Activated gamma-delta T cell treated with Interleukin-2 at 50 U/mL for 16 hours (primary cell): ENCODE results near the gene SRGAP1.
"Not testable (repeated sequence)": the region's sequence is repeated elsewhere in the genome, so short reads cannot be mapped to it uniquely, and the experiment has no call there.

ENCODE experiments used
- DNase-seq: peaks from one replicate; pipeline ENCODE4 v3.0.0-alpha.2; 2020

The SRGAP1 gene

DNA sequence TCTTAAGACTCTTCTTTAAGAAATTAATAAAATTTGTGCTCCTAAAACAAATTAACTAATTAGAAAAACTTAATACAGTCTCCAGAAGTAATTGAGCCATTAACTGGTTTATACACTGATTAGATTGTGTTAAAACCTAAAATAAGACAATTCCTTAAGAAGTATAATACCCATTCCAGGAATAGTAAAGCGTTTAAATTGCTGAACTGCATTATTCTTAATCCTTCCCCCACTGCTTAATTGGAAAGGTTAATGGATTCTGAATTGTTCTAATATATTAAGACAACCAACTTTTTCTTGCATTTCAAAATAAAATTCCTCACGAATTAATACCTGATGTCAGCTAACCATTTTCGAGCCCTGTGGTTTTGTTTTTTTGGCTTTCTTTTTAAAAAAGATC is 249.2 kb downstream of the SRGAP1 start:
- DNase-seq: no peak

DNA sequence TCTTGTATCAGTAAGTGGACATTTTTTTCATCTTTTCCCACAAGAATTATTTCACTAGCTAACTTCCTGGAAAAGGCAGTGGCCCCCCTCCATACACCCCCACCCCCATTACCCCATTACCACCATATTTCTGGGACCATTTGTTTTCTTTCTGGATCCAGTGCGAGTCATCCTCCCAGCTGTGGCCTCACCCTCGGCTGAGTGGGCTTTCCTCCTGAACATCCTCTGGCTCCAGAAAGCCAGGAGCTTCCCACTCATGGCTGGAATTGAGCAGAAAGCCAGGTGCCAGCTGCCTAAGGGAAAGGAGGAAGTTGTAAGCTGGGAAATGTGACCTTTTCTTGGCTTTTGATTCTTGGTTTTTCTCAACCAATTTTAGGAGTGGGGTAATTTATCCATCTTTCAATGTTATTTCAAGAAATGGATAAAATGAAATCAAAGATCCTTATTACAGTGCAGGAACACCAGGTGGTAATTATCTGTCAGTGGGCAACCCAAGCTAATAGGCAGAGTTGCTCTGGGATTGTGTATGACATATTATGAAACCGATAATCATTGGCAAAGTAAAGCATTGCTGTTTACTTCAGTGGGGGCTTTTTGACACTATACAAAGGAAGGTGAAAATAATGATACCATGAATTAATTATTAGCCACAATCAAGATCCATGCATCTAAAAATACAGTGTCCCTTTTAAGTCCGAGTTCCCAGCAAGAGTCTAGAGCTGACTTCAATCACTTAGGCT is 253.0 kb downstream of the SRGAP1 start:
- no peak for DNase-seq

DNA sequence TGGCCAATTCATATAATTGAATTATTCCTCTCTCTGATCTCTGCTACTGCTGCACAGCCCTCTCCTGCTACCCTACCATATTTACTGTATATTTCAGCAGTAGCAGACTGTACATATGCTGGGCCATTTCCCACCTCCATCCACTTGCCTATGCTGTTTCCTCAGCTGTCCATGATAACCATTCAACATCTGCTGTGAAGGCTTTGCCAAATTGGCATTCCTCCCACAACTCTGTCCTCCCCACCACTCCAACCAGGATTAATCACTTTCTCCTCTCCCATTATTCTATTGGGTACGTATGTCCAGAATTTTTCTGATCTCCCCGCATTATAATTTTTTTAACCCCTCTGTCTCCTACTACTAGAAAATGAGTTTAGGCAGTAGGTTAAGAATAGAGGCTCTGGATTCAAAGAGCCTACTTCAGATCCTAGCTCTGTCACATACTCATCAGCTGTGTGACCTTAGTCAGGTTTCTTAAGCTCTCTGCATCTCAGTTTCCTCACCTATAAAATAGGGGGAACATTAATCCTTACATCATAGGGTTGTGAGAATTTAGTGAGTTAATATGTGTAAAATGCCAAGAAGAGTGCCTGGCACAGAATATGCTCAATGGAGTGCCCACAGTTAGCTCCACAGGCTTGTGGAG is 254.3 kb downstream of the SRGAP1 start:
- DNase-seq: no peak

GRCh38 chr12:64099397-64099796 is 254.9 kb downstream of the SRGAP1 start:
- DNase-seq: no peak

- no peak for DNase-seq
Observed at GRCh38 chr12:64102339-64102738, 257.8 kb downstream of the SRGAP1 start.

- DNase-seq: no peak
Observed at GRCh38 chr12:64103825-64104740, 259.6 kb downstream of the SRGAP1 start.

- DNase-seq: no peak
Observed at GRCh38 chr12:64105026-64105425, 260.5 kb downstream of the SRGAP1 start.

GRCh38 chr12:64107776-64108175 is 263.3 kb downstream of the SRGAP1 start:
- no peak for DNase-seq

DNA sequence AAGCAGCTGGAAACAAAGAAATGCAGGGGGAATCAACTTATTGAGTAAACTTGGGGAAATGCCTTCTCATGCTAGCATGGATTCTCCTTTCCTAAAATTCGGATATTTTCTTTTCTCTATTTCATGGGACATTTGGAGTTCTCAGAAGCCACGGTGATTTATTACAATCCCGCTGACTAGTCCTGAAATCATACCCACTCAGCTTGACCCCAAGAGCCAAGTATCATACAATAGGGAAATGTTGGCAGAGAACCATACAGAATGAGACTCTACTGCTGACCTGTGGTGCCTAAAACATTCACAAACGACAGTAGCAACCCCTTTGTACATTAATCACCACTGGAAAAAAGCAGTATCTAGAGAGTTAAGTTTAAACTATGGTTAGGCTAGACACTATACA is 265.2 kb downstream of the SRGAP1 start:
- no peak for DNase-seq

DNA sequence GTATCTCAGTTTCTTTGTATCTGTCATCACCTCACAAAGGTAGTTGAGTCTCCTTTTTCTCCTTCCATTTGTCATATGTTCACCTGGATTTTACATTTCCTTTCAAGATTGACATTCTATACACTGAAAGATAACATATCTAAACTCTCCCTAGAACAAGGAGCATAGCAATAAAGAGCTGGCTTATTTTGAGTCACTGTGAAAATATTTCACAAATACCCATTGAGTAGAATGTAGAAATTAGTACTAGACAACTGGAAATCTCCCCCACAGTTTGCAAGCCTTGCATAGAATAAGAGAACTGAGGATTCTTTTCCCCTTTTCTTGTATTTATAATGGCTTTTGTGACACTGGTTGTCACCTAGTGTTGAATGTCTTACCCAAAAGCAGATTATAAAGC is 266.4 kb downstream of the SRGAP1 start:
- no peak for DNase-seq

- no peak for DNase-seq
Observed at GRCh38 chr12:64116969-64117368, 272.5 kb downstream of the SRGAP1 start.

DNA sequence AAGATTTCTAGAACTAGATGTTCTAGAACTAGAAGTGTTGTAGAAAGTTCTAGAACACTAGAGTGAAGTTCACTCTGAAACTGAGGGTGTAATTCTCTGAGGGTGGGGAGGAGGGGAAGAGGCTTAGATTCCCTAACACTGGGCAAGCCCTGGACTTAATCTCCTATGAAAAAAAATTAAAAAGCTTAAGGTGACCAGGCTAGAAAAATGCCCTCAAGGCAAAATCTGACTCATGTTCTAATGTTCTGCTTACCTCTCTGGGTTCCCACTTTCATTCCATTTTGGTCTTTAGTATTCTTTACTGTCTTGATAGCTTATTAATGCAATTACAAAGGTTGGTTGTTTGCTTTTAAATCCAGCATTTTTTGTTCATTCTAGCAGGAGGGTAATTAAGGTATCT is 276.1 kb downstream of the SRGAP1 start:
- no peak for DNase-seq

DNA sequence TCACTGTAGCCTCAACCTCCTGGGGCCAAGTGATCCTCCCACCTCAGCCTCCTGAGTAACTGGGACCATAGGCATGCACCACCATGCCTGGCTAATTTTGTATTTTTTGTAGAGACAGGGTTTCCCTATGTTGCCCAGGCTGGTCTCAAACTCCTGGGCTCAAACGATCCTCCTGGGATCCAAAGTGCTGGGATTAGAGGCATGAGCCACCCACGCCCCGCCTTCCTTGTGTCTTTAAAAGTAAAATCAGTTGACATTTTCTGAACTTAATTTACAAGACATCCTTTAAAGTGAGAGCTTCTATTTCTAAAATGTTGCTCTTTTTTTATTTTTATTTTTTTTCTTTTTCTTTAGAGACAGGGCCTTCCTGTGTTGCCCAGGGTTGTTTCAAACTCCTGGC is 276.6 kb downstream of the SRGAP1 start:
- DNase-seq: not testable (repeated sequence)

DNA sequence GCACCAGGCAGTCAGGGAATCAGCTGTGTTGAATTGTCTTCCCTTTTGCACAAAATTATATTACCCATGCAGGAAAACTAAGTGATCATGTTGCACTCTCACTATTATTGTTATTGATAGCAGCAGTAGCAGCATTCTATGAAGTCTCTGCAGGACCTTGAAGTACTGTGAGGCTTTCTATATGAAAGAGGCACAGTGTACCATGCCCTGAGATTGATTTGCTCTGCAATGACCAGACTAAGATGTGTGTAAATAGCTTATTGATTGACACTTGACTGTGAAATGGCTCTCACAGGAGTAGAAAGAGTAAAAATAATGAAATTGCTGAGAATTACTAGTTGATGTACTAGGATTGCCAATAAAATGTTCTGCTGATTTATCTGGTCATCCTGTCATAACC is 277.7 kb downstream of the SRGAP1 start:
- no peak for DNase-seq

DNA sequence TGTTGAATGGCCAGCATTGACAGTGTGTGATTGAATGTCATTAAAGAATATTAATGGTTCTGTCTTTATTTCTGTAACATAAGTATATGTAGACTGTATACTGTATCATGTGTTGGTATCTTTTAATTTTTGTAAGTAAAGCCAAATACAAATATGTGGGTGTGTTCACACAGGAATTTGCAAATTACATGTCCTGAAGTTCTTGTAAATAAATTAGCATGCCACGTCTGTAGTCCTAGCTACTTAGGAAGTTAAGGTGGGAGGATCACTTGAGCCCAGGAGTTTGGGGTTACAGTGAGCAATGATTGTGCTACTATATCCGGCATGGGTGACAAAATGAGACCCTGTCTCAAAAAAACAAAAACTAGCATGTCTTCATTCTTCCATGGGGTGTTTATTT is 278.5 kb downstream of the SRGAP1 start:
- DNase-seq: no peak

GRCh38 chr12:64123448-64123847 is 278.9 kb downstream of the SRGAP1 start:
- DNase-seq: no peak

DNA sequence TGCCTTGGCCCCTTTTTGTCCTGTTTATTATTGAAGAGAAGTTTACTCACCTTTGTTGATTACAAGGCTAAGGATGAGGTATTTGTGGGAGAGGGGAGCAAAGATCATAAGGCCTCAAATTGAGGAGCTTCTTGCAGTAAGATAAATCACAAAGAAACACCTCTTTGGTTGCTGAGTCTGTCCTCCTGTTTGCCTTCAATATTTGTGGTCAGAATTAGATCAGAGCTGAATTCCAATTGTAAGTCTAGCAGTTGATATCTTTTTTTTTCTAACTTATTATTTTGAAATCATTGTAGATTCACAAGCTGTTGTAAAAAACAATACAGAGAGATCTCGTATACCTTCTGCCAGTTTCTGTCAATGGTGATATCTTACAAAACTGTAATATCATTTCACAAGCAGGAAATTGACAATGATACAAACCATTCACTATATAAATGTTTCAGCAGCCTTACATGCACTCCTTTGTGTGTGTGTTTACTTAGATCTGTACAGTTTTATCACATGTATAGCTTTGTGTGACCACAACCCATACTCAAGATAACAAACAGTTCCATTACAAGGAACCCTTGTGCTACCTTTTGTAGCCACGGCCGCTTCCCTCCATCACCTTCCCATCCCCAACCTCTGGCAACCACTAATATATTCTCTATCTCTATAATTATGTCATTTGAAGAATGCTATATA is 280.2 kb downstream of the SRGAP1 start:
- DNase-seq: no peak

DNA sequence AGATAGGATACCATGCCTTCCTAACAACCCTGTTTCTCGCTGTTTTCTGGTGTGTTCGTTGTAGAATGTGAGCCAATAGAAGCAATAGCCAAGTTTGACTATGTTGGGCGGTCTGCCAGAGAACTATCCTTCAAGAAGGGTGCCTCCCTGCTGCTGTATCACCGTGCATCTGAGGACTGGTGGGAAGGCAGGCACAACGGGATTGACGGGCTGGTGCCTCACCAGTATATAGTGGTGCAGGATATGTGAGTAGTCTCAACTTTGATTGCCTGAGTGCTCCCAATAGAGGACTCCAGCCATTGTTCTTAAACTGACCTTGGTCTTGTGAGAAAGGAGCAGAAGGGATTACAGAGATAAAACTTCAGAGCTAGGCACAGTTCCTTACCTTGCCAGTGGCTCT is 281.4 kb downstream of the SRGAP1 start:
- DNase-seq: no peak

DNA sequence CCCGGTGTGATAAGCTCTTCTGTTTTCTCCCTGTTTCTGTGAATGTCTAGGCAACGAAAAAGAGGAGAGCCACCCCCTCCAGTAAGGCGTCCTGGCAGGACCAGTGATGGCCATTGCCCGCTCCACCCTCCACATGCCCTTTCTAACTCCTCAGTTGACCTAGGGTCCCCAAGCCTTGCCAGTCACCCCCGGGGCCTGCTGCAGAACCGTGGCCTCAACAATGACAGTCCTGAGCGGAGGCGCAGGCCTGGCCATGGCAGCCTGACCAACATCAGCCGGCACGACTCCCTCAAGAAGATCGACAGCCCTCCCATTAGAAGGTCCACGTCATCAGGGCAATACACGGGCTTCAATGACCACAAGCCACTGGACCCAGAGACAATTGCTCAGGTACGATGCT is 283.3 kb downstream of the SRGAP1 start:
- no peak for DNase-seq

DNA sequence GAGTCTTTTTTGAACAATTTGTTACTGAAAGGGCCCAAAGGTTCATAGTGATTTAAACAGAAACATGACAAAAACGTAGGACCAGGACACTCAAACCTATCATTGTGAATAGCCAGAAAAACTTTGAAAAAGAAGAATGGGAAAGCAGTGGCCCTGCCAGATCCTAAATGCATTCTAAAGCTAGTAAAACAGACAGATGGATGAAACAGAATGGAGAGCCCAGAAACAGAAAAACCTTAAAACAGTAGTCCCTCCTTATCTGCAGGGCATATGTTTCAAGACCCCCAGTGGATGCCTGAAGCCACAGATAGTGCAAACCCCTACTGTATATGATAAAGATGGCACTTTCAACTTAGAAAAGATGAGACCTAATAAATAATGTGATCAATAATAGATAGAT is 283.9 kb downstream of the SRGAP1 start:
- DNase-seq: no peak

DNA sequence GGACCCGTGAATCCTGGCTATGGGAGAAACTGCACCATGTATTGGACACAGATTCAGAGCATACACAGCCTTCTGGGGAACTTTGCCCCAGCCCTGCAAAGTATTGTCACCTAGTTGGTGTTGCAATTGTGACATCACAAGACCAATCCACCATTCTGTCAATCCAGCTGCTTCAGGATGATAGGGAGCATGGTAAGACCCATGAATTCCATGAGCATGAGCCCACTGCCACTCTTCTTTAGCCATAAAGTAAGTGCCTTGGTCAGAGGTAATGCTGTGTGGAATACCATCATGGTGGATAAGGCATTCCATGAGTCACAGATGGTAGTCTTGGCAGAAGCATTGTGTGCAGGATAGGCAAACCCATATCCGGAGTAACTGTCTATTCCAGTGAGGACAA is 286.0 kb downstream of the SRGAP1 start:
- not testable (repeated sequence) for DNase-seq

DNA sequence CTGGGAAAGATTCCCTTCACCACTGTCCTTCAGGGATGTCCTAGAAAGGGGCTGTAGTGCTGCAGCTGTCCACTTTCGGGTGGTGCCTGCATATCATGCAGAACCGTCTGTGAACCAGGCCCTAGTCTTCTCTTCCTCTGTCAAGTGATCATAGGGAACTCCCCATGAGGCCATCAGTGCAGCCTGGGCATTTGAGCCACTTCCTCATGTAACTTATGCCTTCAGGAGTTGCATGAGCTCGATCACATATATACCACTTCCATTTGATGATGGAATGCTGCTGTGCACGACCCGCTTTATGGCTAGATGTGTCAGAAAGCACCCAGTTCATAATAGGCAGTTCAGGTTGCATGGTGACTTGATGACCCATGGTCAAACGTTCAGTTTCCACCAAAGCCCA is 287.0 kb downstream of the SRGAP1 start:
- not testable (repeated sequence) for DNase-seq

DNA sequence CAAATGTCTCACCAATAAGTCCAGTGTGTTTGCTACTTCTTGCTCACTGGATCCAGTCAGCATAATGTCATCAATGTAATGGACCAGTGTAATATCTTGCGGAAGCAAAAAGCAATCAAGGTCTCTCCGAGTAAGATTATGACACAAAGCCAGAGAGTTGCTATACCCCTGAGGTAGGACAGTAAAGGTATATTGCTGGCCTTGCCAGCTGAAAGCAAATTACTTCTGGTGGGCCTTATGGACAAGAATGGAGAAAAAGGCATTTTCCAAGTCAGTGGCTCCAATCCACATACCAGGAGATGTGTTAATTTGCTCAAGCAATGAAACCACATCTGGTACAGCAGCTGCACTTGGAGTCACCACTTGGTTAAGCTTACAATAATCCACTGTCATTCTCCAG is 288.2 kb downstream of the SRGAP1 start:
- not testable (repeated sequence) for DNase-seq
